Measurements from ENCODE around the gene DQX1.
A peak's percentile ranks its signal among the peaks of the same experiment; 100 is the strongest.

Gene DQX1

GRCh38 chr2:74510272-74510671 lies 15.8 kb downstream of the DQX1 start:
- no peak for DNase-seq

DNA sequence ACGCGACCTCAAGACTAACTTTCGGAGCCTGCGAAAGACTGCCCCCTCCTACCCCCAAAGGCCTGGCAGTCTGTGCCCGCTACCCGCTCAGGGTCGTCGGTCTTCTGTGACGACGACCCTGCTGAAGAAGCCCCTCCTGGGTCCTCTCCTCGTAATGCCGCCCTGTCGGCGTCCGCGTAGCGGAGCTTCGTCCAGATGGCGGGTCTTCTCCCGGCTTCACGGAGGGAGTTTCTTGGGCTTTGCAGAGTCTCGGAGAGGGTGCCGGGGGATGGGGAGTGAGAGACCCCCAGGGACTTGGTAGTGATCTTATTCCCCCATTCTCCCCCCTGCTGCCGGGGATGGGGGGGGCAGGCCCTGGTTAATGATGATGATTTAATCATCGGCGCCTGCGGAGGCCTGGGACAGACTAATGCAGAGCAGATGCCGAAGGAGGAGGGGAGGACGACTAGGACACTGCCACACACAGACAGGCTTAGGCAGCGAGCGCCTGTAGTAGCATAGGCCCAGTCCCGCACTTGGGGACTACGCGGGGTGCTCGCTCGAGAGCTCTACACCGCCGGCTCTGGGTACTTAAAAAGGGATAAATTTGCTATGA lies 18.0 kb downstream of the DQX1 start:
- DNase-seq, result peak; percentile 32

GRCh38 chr2:74507145-74507925 lies 18.7 kb downstream of the DQX1 start, which contains the start of gene PCGF1:
PCGF1 (minus strand) TSS chr2:74507695; CDS start chr2:74507668, 27 bp downstream.
- DNase-seq, result peak; percentile 100

DNA sequence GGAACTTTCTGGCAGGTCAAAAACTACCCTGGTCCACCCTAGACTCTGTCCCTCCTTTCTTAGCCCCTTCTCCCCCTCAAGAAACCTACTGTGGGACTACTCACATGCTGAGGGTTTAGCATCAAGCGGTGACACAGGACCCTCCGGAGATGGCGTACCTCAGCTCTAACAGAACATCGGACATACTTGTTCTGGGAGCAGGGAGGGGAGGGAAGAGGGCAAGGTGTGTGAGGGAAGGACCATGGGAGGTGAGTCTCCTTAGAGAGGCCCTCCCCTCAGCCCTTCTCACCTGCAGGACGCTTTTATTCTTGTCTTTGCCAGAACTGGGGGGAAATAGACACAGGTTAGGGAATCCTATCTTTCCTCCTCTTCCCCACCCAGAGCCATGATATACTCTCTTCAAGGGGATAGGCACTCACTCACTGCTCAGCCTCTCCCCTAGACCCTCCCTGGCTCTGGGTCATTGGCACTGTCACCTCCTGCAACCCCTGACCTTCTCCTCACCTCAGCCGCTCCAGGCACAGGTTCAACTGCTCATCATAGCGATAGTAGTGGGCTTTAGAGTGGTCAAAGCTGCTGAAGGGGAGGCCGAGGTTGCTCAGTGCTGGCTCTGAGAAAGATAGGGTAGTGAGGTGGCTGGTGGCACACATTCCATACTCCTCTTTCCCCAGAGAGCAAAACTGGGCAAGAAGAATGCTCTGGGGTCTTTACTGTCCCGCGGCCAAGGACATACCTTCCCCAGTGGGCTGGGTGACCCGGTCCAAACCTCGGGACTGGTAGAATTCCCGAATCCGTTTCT lies 20.4 kb downstream of the DQX1 start:
- no peak for DNase-seq

- no peak for DNase-seq
Measured at GRCh38 chr2:74504591-74504990, 21.4 kb downstream of the DQX1 start.

DNA sequence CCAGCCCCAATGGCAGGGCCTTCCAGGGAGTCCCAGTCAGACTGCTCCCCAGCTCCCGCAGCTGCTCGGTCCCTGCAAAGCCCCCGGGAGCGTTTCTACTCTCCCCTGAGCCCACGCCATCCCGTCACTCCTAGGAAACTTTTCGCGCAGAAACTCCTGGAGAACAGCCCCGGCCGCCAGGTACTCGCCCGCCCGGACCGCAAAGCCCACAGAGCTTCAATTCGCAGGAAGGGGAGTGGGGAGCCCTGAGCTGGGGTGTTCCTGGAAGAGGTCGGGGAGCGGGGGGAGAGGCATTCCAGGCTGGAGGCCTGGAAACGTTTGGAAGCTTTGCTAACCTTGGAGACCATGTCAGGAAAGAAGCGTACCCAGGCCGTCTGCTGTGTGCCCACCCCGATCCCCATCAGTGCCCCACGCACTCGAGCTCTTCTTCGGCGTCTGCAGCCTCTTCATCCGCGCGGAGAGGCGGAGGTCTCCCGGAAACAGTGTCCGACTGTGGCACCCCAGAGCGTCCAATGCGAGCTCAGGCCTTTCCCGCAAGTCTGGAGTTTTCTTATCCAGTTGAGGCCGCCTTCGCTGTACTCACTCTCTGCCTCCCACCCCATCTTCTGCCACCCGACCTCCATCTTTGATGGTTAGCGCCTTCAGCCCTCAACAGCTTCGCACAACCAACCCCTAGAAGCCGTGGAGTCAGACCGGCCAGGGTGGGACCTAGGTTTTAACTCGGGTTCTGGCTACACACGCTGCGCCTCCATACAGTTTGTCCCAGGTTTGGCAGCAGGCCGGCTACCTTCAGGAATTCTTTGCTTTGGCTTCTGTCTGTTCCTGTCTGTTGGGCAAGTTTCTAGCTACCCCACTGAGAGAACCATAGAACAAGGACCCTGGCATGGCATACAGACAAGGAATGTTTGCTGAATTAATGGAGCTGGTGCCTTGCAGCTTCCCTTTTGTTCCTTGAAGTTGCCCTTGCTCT lies 22.2 kb downstream of the DQX1 start:
- no peak for DNase-seq

DNA sequence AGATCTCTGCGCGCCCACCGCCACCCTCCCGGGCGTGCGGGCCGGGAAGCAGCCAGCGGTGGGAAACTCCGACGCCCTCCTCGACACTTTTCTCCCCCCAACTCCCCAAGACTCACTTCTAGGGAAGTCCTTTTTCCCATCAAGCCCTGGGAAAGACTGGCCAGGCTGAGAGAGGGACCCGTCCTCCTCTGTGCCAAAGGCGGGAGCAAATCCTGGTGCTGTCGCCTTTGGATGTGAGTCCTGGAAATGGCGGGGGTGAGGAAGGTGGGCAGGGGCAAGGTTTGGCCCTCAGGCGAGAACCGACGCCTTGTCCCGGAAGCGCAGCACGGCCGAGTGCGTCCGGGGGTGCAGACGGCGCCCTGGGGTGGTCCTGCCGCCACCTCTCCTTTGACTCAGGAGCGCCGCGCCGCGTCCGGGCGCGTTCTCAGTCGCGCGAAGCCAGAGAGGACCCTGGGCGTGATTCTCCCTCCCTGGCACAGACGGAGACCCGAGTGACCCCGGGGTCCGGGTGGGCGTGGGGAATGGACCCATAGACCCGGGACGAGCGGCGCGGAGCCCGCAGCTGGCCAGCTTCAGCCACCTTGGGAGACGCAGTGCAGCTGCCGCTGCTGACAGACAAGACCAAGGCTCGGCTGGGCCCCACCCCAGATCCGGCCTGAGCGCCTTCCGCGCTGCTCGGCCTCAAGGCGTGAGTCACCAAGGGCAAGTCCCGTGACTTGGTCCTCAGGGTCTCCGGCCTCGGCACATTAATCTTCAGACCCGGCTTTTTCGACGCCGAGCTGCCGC lies 23.1 kb downstream of the DQX1 start:
- DNase-seq, result peak; percentile 60

DNA sequence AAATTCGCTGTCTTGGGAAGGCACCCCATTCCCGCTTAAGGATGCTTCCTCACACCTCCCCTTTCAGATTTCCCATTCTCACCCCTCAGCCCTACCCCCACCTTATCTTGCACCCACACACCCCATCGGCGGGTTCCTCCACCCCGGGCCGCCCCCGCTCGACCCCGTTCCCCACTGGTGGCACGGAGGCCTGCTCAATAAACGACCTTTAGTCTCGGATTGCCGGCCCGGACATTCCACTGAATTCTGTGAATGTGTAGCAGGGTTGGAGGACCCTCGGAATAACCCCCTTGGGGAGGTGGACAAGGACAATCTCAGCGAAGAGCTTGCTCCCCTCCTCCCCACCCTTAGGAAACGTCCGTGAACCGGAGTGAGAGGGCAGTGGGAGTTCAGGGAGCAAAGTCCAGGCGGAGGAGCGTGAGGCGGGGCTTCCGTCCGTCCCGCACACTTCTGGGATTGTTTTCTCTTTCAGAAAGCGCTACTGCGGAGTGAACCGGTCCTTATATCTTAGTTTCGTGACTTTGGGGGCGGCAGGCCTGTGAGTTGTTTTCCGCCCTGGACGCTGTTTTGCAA lies 23.8 kb downstream of the DQX1 start:
- DNase-seq, result no peak

GRCh38 chr2:74501335-74502071 lies 24.5 kb downstream of the DQX1 start:
- DNase-seq, result no peak

DNA sequence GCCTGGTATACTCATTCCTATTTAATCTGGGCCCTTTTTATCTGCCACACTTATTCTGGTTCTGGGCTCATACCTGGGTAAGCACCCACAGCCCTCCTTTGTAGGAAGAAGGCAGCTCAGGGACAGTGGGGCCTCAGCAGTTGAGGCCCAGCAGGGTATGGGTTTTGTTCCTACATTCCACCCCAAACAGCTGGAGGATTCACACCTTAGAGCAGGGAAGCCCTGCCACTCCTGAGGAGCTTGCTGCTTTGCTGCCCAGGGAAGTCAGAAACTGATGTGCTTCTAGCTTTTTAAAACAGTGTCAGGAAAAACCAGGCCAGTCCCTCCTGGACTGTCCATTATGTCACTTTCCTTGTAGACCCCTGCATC lies 25.5 kb downstream of the DQX1 start:
- no peak for DNase-seq

DNA sequence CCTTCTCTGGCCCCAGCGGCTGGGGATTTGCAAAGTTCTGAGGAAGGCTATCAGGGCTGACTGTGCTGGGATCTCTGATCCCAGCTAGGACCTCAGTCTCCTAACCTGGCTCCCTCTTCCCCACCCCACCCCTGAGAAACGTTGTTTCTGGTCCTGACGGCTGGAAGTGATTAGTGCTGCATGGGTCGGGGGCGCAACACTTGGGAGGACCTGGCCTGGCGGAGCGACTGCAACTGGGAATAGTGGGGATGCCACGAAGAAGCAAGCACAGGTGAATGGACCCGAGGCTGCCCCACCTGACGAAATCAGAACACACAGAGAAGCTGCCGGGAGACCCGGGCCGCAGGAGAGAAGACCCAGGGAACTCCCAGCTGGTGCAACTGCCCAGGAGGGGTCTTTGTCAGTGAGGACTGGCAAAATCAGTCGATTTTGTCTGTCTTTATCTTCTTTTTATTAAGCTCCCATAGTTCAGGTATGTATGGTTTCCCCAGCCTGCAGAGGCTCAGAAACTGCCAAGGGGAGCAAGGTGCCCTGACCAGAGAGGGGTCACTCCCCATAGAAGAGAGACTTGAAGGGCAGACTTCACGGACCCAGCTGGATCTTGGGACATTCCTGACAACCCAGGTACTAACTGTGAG lies 26.0 kb downstream of the DQX1 start:
- no peak for DNase-seq

DNA sequence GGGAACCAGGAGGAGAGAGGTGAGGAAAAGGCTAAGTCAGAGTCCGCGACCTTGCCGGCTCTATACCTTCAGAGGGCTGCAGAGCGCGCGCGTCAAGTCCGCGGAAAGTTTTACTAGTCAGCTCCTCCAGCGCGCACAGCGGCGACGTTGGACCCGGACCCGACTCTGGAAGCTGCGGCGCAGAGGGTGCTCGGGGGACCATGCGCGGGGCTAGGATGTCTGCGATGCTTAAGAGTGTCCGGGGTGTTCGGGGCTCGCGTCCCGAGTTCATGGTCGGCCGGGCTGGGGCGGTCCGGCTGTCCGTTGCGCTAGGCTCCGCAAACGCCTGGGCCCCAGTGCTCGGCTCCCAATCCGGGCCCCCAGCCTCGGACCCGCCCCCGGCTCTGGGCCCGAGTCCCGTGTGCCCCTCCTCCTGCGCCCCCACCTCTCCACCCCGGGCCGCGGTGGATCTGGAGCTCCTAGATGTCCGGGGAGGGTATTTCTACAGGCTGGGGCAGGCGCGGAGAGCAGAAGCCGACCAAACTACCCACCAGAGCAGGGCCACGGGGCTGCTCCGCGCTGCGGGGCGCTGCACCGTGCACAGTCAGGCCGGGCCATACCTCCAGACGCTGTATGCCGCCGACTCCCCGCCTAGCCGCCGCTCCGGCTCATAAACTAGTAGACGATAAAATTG lies 26.6 kb downstream of the DQX1 start, which contains the start of gene LBX2:
Gene LBX2, minus strand, starts transcription at position 337 of the 673 bp plus-strand sequence. Its CDS starts 66 bp downstream, at position 271.
- no peak for DNase-seq

GRCh38 chr2:74498500-74499266 lies 27.3 kb downstream of the DQX1 start:
- DNase-seq, result peak; percentile 42

GRCh38 chr2:74497777-74498499 lies 28.1 kb downstream of the DQX1 start:
- peak; percentile 38 for DNase-seq

GRCh38 chr2:74496997-74497776 lies 28.8 kb downstream of the DQX1 start:
- DNase-seq, result no peak

GRCh38 chr2:74495440-74495839 lies 30.6 kb downstream of the DQX1 start:
- no peak for DNase-seq

- no peak for DNase-seq
Measured at GRCh38 chr2:74493546-74493945, 32.5 kb downstream of the DQX1 start.
